HepG2 (cell line): ENCODE measurements around the gene TCEA3. TPM values are rescaled to one million over a fixed set of nuclear protein-coding genes. Genes with fewer than 3 reads are reported as not detected.
A peak's percentile ranks its signal among the peaks of the same experiment; 100 is the strongest.

Experiments
- AKAP8 ChIP-seq: sonication (generic); formaldehyde crosslinking; IDR thresholded peaks from 2 replicates; pipeline ENCODE4 v1.5.1; 2020; ENCODE audit warnings: mild to moderate bottlenecking, missing genetic modification reagents
- ATF7 ChIP-seq, 2 experiments: fragments of 450-650 bp in 1 of 2; sonication (generic) in 1 of 2; formaldehyde crosslinking in 1 of 2; IDR thresholded peaks; 2 replicates each; pipeline versions ENCODE4 v1.4.0 to v1.6.1; 2016 to 2020; ENCODE audit warnings: antibody characterized with exemption in 1 of 2, mild to moderate bottlenecking in 1 of 2, missing genetic modification reagents in 1 of 2
- CEBPB ChIP-seq: IDR thresholded peaks from 2 replicates; pipeline ENCODE4 v1.6.1; 2011; ENCODE audit warnings: low read depth, low read length, improper control_type of control experiment, borderline replicate concordance
- CREM ChIP-seq, 2 experiments: sonication (generic) in 1 of 2; formaldehyde crosslinking in 1 of 2; IDR thresholded peaks; 2 replicates each; pipeline versions ENCODE4 v1.4.0 to v1.6.1; 2016 to 2020; ENCODE audit warnings: antibody characterized with exemption in 1 of 2, mild to moderate bottlenecking in 1 of 2, missing genetic modification reagents in 1 of 2
- HNF4G ChIP-seq, 2 experiments: sonication (generic) in 1 of 2; formaldehyde crosslinking in 1 of 2; IDR thresholded peaks; 2 replicates each; pipeline versions ENCODE4 v1.4.0 to v1.6.1; 2011 to 2020; ENCODE audit warnings: borderline replicate concordance in 2 of 2, low read depth in 2 of 2, mild to moderate bottlenecking in 2 of 2, low read length in 1 of 2, missing genetic modification reagents in 1 of 2, moderate library complexity in 1 of 2
- LCORL ChIP-seq, 2 experiments: fragments of 450-650 bp in 1 of 2; sonication (generic) in 1 of 2; formaldehyde crosslinking in 1 of 2; IDR thresholded peaks; 2 replicates each; pipeline versions ENCODE4 v1.5.0 to v1.6.1; 2017 to 2020; ENCODE audit warnings: antibody characterized with exemption in 1 of 2, missing genetic modification reagents in 1 of 2
- NCOR1 ChIP-seq: fragments of 200-600 bp; sonication (generic); IDR thresholded peaks from 2 replicates; pipeline ENCODE4 v1.7.0; 2017; ENCODE audit warnings: antibody characterized with exemption, low read length, borderline replicate concordance
- NFYC ChIP-seq: IDR thresholded peaks from 2 replicates; pipeline ENCODE4 v1.6.1; 2016; ENCODE audit warnings: missing genetic modification reagents, missing compliant biosample characterization
- RBM22 ChIP-seq: fragments of 200-400 bp; formaldehyde crosslinking; optimal IDR thresholded peaks from 2 replicates; pipeline ENCODE3; 2017; ENCODE audit warnings: mild to moderate bottlenecking, low read length, moderate library complexity
- RCOR2 ChIP-seq: IDR thresholded peaks from 2 replicates; pipeline ENCODE4 v1.6.1; 2016; ENCODE audit warnings: missing biosample characterization, missing genetic modification reagents
- REL ChIP-seq: sonication (generic); formaldehyde crosslinking; conservative IDR thresholded peaks from 2 replicates; pipeline ENCODE4 v1.8.0; 2022; ENCODE audit warnings: mild to moderate bottlenecking, missing genetic modification reagents, moderate library complexity
- SOX13 ChIP-seq, 3 experiments: fragments of 450-650 bp in 1 of 3; sonication (generic) in 1 of 3; formaldehyde crosslinking in 1 of 3; IDR thresholded peaks in 2 of 3; conservative IDR thresholded peaks in 1 of 3; 2 replicates each; pipeline versions ENCODE4 v1.5.0 to v1.6.1; 2016 to 2020; ENCODE audit warnings: antibody characterized with exemption in 1 of 3, mild to moderate bottlenecking in 1 of 3, missing compliant biosample characterization in 1 of 3, missing genetic modification reagents in 1 of 3, moderate library complexity in 1 of 3
- SSRP1 ChIP-seq: IDR thresholded peaks from 2 replicates; pipeline ENCODE4 v1.6.1; 2016; ENCODE audit warnings: control low read depth
- THYN1 ChIP-seq: sonication (generic); formaldehyde crosslinking; IDR thresholded peaks from 2 replicates; pipeline ENCODE4 v1.8.1; 2023; ENCODE audit warnings: low read depth, mild to moderate bottlenecking, moderate library complexity, missing genetic modification reagents, borderline replicate concordance
- TSC22D2 ChIP-seq: sonication (generic); formaldehyde crosslinking; IDR thresholded peaks from 2 replicates; pipeline ENCODE4 v1.5.1; 2020; ENCODE audit warnings: missing genetic modification reagents, mild to moderate bottlenecking, borderline replicate concordance
- ZNF317 ChIP-seq: sonication (generic); formaldehyde crosslinking; IDR thresholded peaks from 2 replicates; pipeline ENCODE4 v1.5.0; 2020; ENCODE audit warnings: mild to moderate bottlenecking, missing genetic modification reagents
- ZNF607 ChIP-seq: sonication (generic); formaldehyde crosslinking; IDR thresholded peaks from 2 replicates; pipeline ENCODE4 v1.5.1; 2020; ENCODE audit warnings: missing genetic modification reagents, mild to moderate bottlenecking, borderline replicate concordance
- ZNF768 ChIP-seq: sonication (generic); formaldehyde crosslinking; IDR thresholded peaks from 2 replicates; pipeline ENCODE4 v1.4.0; 2020; ENCODE audit warnings: missing genetic modification reagents
- ZNF792 ChIP-seq: IDR thresholded peaks from 2 replicates; pipeline ENCODE4 v1.6.1; 2016
- ZSCAN31 ChIP-seq: sonication (generic); formaldehyde crosslinking; IDR thresholded peaks from 2 replicates; pipeline ENCODE4 v1.5.0; 2020; ENCODE audit warnings: low read depth, mild to moderate bottlenecking, missing genetic modification reagents
- polyA plus RNA-seq, 8 experiments: library from polyadenylated mRNA; depleted of rRNA in 3 of 8; stranded (reverse) in 7 of 8; unstranded in 1 of 8; fragments of >200 nt; fragmentation: Illumina TruSeq in 4 of 8; extraction: Trizol in 4 of 8; gene quantifications; 2 replicates each; pipeline versions ENCODE4 v1.2.1 to v1.2.3, GENCODE V29; 2011 to 2016; ENCODE audit warnings: low read depth in 4 of 8, missing spikeins in 1 of 8, mixed read lengths in 1 of 8; ENCODE audit not compliant: insufficient read depth in 1 of 8
- total RNA-seq, 5 experiments: library from RNA; depleted of rRNA; stranded (reverse); fragments of >200 nt; fragmentation: Illumina TruSeq; extraction: Trizol; gene quantifications; 2 replicates each; pipeline ENCODE4 v1.2.3, GENCODE V29; 2016; ENCODE audit warnings: low read depth in 1 of 5
- TF ChIP-seq, protein P1 (sequence below): sonication (generic); formaldehyde crosslinking; IDR thresholded peaks from 2 replicates; pipeline ENCODE4 v1.5.1; 2020; ENCODE audit warnings: mild to moderate bottlenecking, moderate library complexity, missing genetic modification reagents
- TF ChIP-seq, protein P2 (sequence below): sonication (generic); formaldehyde crosslinking; IDR thresholded peaks from 2 replicates; pipeline ENCODE4 v1.8.0; 2022; ENCODE audit warnings: mild to moderate bottlenecking, missing genetic modification reagents, moderate library complexity
- TF ChIP-seq, protein P3 (sequence below): sonication (generic); formaldehyde crosslinking; IDR thresholded peaks from 2 replicates; pipeline ENCODE4 v1.4.0; 2020; ENCODE audit warnings: missing genetic modification reagents
- TF ChIP-seq, protein P4 (sequence below): sonication (generic); formaldehyde crosslinking; IDR thresholded peaks from 2 replicates; pipeline ENCODE4 v1.4.0; 2020; ENCODE audit warnings: missing genetic modification reagents

The TCEA3 gene
- total and polyA plus RNA-seq, 2 of the 13 experiments (the other 11 are each of a cell fraction or from before 2014, with no cell fraction given) = 55.5 to 84.6 TPM

DNA sequence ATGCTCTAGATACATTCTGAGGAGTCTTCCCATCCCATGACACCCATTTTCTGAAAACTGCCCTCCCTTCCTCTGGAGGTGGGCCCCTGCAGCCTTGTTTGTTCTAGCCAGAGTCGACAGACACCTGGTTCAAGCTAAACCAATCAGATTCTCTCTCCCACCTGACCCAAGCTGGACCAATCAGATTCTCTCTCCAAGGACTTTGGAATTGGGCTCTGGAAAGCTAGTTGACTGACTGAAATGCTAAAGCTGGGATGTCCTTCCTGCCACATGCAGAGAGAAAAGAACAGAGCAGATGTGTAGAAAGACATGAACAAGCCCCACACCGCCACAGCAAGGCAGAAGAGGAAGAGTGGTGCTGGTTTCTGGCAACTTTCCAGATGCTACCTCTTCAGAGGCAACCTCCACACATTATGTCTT lies 34.8 kb upstream of the TCEA3 start (continued):
- TF ChIP-seq RCOR2 (CRISPR knock-in tag) (no peak), ZNF607 (peak; percentile 42; the same call in 1 of the 2 replicates), THYN1 (no peak), RBM22 (no peak), ZNF792 (CRISPR knock-in tag) (0 out of 2 replicates have a peak, but pooled peaks have one; percentile 55), SSRP1 (CRISPR knock-in tag) (no peak), TSC22D2 (no peak), ZSCAN31 (CRISPR knock-in tag) (no peak), CEBPB (no peak), NCOR1 (peak; percentile 49; the same call in 1 of the 2 replicates), ZNF317 (CRISPR knock-in tag) (no peak), HNF4G (IDR thresholded peaks at IDR 0.05; ENCODE audit: borderline replicate concordance, low read depth, low read length) (peak; percentile 40; the same call in 1 of the 2 replicates), HNF4G (CRISPR knock-in tag; IDR thresholded peaks at IDR 0.05; ENCODE audit: borderline replicate concordance, low read depth) (no peak), ATF7 (IDR thresholded peaks at IDR 0.05) (no peak), ATF7 (CRISPR knock-in tag; IDR thresholded peaks at IDR 0.05) (no peak), REL (CRISPR knock-in tag) (no peak), AKAP8 (CRISPR knock-in tag) (no peak), LCORL (IDR thresholded peaks at IDR 0.05) (no peak), LCORL (CRISPR knock-in tag; IDR thresholded peaks at IDR 0.05) (no peak), NFYC (CRISPR knock-in tag) (peak; percentile 89), ZNF768 (no peak), CREM (IDR thresholded peaks at IDR 0.05) (no peak), CREM (CRISPR knock-in tag; IDR thresholded peaks at IDR 0.05) (no peak), SOX13 (IDR thresholded peaks at IDR 0.05) (no peak), SOX13 (CRISPR knock-in tag; conservative IDR thresholded peaks at IDR 0.05 in 1 of 2, IDR thresholded peaks at IDR 0.05 in 1 of 2) (peak in 1 of 2 experiments; percentile 13; a peak in 1 of 4 replicates)
- TF ChIP-seq, protein P1, sequence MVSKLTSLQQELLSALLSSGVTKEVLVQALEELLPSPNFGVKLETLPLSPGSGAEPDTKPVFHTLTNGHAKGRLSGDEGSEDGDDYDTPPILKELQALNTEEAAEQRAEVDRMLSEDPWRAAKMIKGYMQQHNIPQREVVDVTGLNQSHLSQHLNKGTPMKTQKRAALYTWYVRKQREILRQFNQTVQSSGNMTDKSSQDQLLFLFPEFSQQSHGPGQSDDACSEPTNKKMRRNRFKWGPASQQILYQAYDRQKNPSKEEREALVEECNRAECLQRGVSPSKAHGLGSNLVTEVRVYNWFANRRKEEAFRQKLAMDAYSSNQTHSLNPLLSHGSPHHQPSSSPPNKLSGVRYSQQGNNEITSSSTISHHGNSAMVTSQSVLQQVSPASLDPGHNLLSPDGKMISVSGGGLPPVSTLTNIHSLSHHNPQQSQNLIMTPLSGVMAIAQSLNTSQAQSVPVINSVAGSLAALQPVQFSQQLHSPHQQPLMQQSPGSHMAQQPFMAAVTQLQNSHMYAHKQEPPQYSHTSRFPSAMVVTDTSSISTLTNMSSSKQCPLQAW (CRISPR knock-in tag) = 0 out of 2 replicates have a peak, but pooled peaks have one; percentile 63
- TF ChIP-seq, protein P2, sequence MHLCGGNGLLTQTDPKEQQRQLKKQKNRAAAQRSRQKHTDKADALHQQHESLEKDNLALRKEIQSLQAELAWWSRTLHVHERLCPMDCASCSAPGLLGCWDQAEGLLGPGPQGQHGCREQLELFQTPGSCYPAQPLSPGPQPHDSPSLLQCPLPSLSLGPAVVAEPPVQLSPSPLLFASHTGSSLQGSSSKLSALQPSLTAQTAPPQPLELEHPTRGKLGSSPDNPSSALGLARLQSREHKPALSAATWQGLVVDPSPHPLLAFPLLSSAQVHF = no peak
- TF ChIP-seq, protein P3, sequence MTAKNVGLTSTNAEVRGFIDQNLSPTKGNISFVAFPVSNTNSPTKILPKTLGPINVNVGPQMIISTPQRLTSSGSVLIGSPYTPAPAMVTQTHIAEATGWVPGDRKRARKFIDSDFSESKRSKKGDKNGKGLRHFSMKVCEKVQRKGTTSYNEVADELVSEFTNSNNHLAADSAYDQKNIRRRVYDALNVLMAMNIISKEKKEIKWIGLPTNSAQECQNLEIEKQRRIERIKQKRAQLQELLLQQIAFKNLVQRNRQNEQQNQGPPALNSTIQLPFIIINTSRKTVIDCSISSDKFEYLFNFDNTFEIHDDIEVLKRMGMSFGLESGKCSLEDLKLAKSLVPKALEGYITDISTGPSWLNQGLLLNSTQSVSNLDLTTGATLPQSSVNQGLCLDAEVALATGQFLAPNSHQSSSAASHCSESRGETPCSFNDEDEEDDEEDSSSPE (CRISPR knock-in tag) = 0 out of 2 replicates have a peak, but pooled peaks have one; percentile 27
- TF ChIP-seq, protein P4, sequence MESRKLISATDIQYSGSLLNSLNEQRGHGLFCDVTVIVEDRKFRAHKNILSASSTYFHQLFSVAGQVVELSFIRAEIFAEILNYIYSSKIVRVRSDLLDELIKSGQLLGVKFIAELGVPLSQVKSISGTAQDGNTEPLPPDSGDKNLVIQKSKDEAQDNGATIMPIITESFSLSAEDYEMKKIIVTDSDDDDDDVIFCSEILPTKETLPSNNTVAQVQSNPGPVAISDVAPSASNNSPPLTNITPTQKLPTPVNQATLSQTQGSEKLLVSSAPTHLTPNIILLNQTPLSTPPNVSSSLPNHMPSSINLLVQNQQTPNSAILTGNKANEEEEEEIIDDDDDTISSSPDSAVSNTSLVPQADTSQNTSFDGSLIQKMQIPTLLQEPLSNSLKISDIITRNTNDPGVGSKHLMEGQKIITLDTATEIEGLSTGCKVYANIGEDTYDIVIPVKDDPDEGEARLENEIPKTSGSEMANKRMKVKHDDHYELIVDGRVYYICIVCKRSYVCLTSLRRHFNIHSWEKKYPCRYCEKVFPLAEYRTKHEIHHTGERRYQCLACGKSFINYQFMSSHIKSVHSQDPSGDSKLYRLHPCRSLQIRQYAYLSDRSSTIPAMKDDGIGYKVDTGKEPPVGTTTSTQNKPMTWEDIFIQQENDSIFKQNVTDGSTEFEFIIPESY (CRISPR knock-in tag) = peak; percentile 69; the same call in 1 of the 2 replicates
